SK-N-SH (cell line): ENCODE results near the gene TGFB1I1. TPM values are rescaled to one million over a fixed set of nuclear protein-coding genes. Genes with fewer than 3 reads are reported as not detected.

Experiments
- CTCF ChIA-PET: fragments of 300-600, 350-600 bp; formaldehyde crosslinking; extraction: SDS; loops from one replicate; lab custom pipeline; 2021; lab: Yijun Ruan, JAX
- POLR2A ChIA-PET: fragments of 350-600 bp; sonication (Branson Sonifier 250); formaldehyde crosslinking; extraction: SDS; loops from one replicate; lab custom pipeline; 2020; ENCODE audit warnings: antibody characterized with exemption, inconsistent platforms; lab: Yijun Ruan, JAX
- DNase-seq: peaks from one replicate; pipeline ENCODE4 v3.0.0; 2012
- H2AFZ ChIP-seq: fragments of 200-600 bp; sonication (generic); 2 replicates; pipeline ENCODE4 v1.8.1; 2016; ENCODE audit warnings: antibody characterized with exemption, mild to moderate bottlenecking, low read depth
- H3F3A ChIP-seq: fragments of 200-600 bp; sonication (generic); replicated peaks from 2 replicates; pipeline ENCODE3; 2016; ENCODE audit warnings: antibody characterized with exemption, mild to moderate bottlenecking; ENCODE audit not compliant: insufficient read depth
- H3K27ac ChIP-seq, 2 experiments: fragments of 200-500 bp in 1 of 2; fragments of 200-600 bp in 1 of 2; sonication (Bioruptor generic) in 1 of 2; sonication (generic), shearing (Covaris generic) in 1 of 2; 2 replicates each; pipeline versions ENCODE4 v1.5.1 to v1.6.1; 2014 to 2016; ENCODE audit warnings: low read depth in 2 of 2, inconsistent platforms in 1 of 2, low read length in 1 of 2, mild to moderate bottlenecking in 1 of 2, mixed read lengths in 1 of 2
- H3K27me3 ChIP-seq: fragments of 200-600 bp; sonication (generic), shearing (Covaris generic); 2 replicates; pipeline ENCODE4 v1.6.1; 2016; ENCODE audit warnings: mixed run types; ENCODE audit not compliant: insufficient read depth
- H3K36me3 ChIP-seq, 2 experiments: fragments of 200-500 bp in 1 of 2; fragments of 200-600 bp in 1 of 2; sonication (Bioruptor generic) in 1 of 2; sonication (generic) in 1 of 2; replicated peaks in 1 of 2; 2 replicates each; pipeline versions ENCODE3 to v1.5.1; 2014 to 2016; ENCODE audit warnings: low read length in 1 of 2, mild to moderate bottlenecking in 1 of 2; ENCODE audit not compliant: insufficient read depth in 2 of 2, control insufficient read depth in 1 of 2
- H3K4me1 ChIP-seq, 2 experiments: fragments of 200-500 bp in 1 of 2; fragments of 200-600 bp in 1 of 2; sonication (Bioruptor generic) in 1 of 2; sonication (generic), shearing (Covaris generic) in 1 of 2; 2 replicates each; pipeline versions ENCODE4 v1.5.1 to v1.6.1; 2014 to 2016; ENCODE audit warnings: low read depth in 1 of 2, low read length in 1 of 2, mixed run types in 1 of 2; ENCODE audit not compliant: insufficient read depth in 2 of 2, control insufficient read depth in 1 of 2
- H3K4me2 ChIP-seq: fragments of 200-600 bp; sonication (generic), shearing (Covaris generic); 2 replicates; pipeline ENCODE4 v1.6.1; 2017; ENCODE audit warnings: mixed run types
- H3K4me3 ChIP-seq, 2 experiments: fragments of 200-500 bp in 1 of 2; fragments of 200-600 bp in 1 of 2; sonication (Bioruptor generic) in 1 of 2; sonication (generic), shearing (Covaris generic) in 1 of 2; 2 replicates each; pipeline versions ENCODE4 v1.5.1 to v1.8.1; 2014 to 2016; ENCODE audit warnings: low read depth in 2 of 2, inconsistent platforms in 1 of 2, low read length in 1 of 2, mild to moderate bottlenecking in 1 of 2, mixed read lengths in 1 of 2, moderate library complexity in 1 of 2
- H3K79me2 ChIP-seq: fragments of 200-600 bp; sonication (generic); 2 replicates; pipeline ENCODE4 v1.8.1; 2017; ENCODE audit warnings: mild to moderate bottlenecking; ENCODE audit not compliant: insufficient read depth
- H3K9ac ChIP-seq: fragments of 200-600 bp; sonication (generic); 2 replicates; pipeline ENCODE4 v1.6.1; 2017; ENCODE audit warnings: mixed run types
- H3K9me2 ChIP-seq: fragments of 200-600 bp; sonication (generic); 2 replicates; pipeline ENCODE4 v1.6.1; 2017; ENCODE audit warnings: mixed run types
- H3K9me3 ChIP-seq: fragments of 200-600 bp; sonication (generic); 2 replicates; pipeline ENCODE4 v1.6.1; 2017; ENCODE audit warnings: mixed run types, mild to moderate bottlenecking, moderate library complexity
- H4K20me1 ChIP-seq: fragments of 200-600 bp; sonication (generic); 2 replicates; pipeline ENCODE4 v1.6.1; 2017; ENCODE audit warnings: mild to moderate bottlenecking, mixed run types; ENCODE audit not compliant: insufficient read depth
- CHD2 ChIP-seq: fragments of 150-350 bp; IDR thresholded peaks from 2 replicates; pipeline ENCODE4 v1.6.1; 2018; ENCODE audit warnings: low read length; ENCODE audit not compliant: partially characterized antibody
- EP300 ChIP-seq, 2 experiments: IDR thresholded peaks; 2 replicates each; pipeline versions ENCODE4 v1.4.0 to v1.6.1; 2012; ENCODE audit warnings: borderline replicate concordance in 1 of 2, low read depth in 1 of 2, low read length in 1 of 2
- FOSL2 ChIP-seq: IDR thresholded peaks from 2 replicates; pipeline ENCODE4 v1.4.0; 2012; ENCODE audit warnings: low read depth, mild to moderate bottlenecking, moderate library complexity, borderline replicate concordance
- FOXJ3 ChIP-seq: sonication (generic); formaldehyde crosslinking; IDR thresholded peaks from 2 replicates; pipeline ENCODE4 v1.5.1; 2020; ENCODE audit warnings: mild to moderate bottlenecking, missing genetic modification reagents
- JUND ChIP-seq: IDR thresholded peaks from 2 replicates; pipeline ENCODE4 v1.4.0; 2012
- MXI1 ChIP-seq: IDR thresholded peaks from 2 replicates; pipeline ENCODE4 v1.6.1; 2012; ENCODE audit warnings: mild to moderate bottlenecking, low read depth, low read length, improper control_type of control experiment
- NFIC ChIP-seq: IDR thresholded peaks from 2 replicates; pipeline ENCODE4 v1.4.0; 2012; ENCODE audit warnings: borderline replicate concordance
- PBX3 ChIP-seq: IDR thresholded peaks from 2 replicates; pipeline ENCODE4; 2012
- RCOR1 ChIP-seq: fragments of 150-350 bp; IDR thresholded peaks from 2 replicates; pipeline ENCODE4 v1.6.1; 2017; ENCODE audit warnings: antibody characterized with exemption, low read length
- SIN3A ChIP-seq: IDR thresholded peaks from 2 replicates; pipeline ENCODE4 v1.6.1; 2012; ENCODE audit warnings: low read depth, mild to moderate bottlenecking, low read length, moderate library complexity, borderline replicate concordance
- TCF12 ChIP-seq: IDR thresholded peaks from 2 replicates; pipeline ENCODE4 v1.4.0; 2012
- TEAD4 ChIP-seq: IDR thresholded peaks from 2 replicates; pipeline ENCODE4 v1.4.0; 2012; ENCODE audit warnings: mild to moderate bottlenecking, borderline replicate concordance; ENCODE audit not compliant: insufficient read depth
- USF1 ChIP-seq: IDR thresholded peaks from 2 replicates; pipeline ENCODE4 v1.4.0; 2012; ENCODE audit warnings: low read depth, borderline replicate concordance
- ZBTB33 ChIP-seq: IDR thresholded peaks from 2 replicates; pipeline ENCODE4 v1.4.0; 2012; ENCODE audit warnings: low read depth, borderline replicate concordance
- WGBS: methylation state at CpG from one replicate; pipeline ENCODE4 v1.1.6; 2017; ENCODE audit warnings: low lambda C conversion rate; 5-methylcytosine and 5-hydroxymethylcytosine counted together
- polyA plus RNA-seq, 3 experiments: library from polyadenylated mRNA; depleted of rRNA; stranded (reverse); fragments of >200 nt; gene quantifications; 2 replicates each; pipeline ENCODE4 v1.2.3, GENCODE V29; 2012
- TF ChIP-seq, protein P1 (sequence below): IDR thresholded peaks from 2 replicates; pipeline ENCODE4 v1.4.0; 2012; ENCODE audit warnings: low read depth
- TF ChIP-seq, protein P2 (sequence below): fragments of 150-350 bp; IDR thresholded peaks from 2 replicates; pipeline ENCODE4 v1.6.1; 2016; ENCODE audit warnings: mild to moderate bottlenecking, low read depth, low read length

Gene TGFB1I1
- polyA plus RNA-seq, 1 of the 3 experiments (the other 2 are of a cell fraction), result 29.7 TPM

- Histone ChIP-seq H3K9me3 (no peaks in the 10 kb centered on the region), H3K79me2 (peaks cover 17% of the 10 kb centered on the region), H2AFZ (no peak overlapping the region; the same call in 1 of the 2 replicates), H4K20me1 (no peaks in the 10 kb centered on the region), H3K27ac (peak overlapping the region in 1 of 2 experiments; percentile 53; a peak in 2 of 4 replicates), H3K27me3 (peaks cover 19% of the 10 kb centered on the region; the same call in 1 of the 2 replicates), H3K4me1 (peaks cover 0 to 6% of the 10 kb centered on the region in 2 experiments; a peak in 3 of 4 replicates), H3K4me2 (0 out of 2 replicates have a peak overlapping the region, but pooled peaks have one; percentile 20), H3K9me2 (no peaks in the 10 kb centered on the region), H3K4me3 (no peak overlapping the region; a peak in 1 of 4 replicates), H3K36me3 (no peaks in the 10 kb centered on the region), H3K9ac (no peak overlapping the region)
- CTCF ChIA-PET, result no interaction called here
- TF ChIP-seq PBX3 (peak; percentile 43), SIN3A (no peak), EP300 (IDR thresholded peaks at IDR 0.05; ENCODE audit: borderline replicate concordance in 1 of 2, low read depth in 1 of 2, low read length in 1 of 2) (0 out of 4 replicates have a peak, but pooled peaks of 1 of the 2 experiments have one; percentile 32), TCF12 (peak; percentile 75), FOSL2 (peak; percentile 35; the same call in 1 of the 2 replicates), RCOR1 (no peak), MXI1 (no peak), TEAD4 (0 out of 2 replicates have a peak, but pooled peaks have one; percentile 34), USF1 (0 out of 2 replicates have a peak, but pooled peaks have one; percentile 22), JUND (peak; percentile 29; the same call in 1 of the 2 replicates), FOXJ3 (CRISPR knock-in tag) (no peak), CHD2 (no peak), ZBTB33 (no peak), NFIC (peak; percentile 82)
- TF ChIP-seq, protein P1, sequence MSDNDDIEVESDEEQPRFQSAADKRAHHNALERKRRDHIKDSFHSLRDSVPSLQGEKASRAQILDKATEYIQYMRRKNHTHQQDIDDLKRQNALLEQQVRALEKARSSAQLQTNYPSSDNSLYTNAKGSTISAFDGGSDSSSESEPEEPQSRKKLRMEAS, result peak; percentile 30; the same call in 1 of the 2 replicates
- TF ChIP-seq, protein P2, sequence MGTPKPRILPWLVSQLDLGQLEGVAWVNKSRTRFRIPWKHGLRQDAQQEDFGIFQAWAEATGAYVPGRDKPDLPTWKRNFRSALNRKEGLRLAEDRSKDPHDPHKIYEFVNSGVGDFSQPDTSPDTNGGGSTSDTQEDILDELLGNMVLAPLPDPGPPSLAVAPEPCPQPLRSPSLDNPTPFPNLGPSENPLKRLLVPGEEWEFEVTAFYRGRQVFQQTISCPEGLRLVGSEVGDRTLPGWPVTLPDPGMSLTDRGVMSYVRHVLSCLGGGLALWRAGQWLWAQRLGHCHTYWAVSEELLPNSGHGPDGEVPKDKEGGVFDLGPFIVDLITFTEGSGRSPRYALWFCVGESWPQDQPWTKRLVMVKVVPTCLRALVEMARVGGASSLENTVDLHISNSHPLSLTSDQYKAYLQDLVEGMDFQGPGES, result no peak
- TF ChIP-seq, all 33 proteins: peak for 9
- H3F3A ChIP-seq, result peaks cover 3% of the 10 kb centered on the region
- 5% methylated on average over 6 of the region's 6 CpGs for WGBS
- POLR2A ChIA-PET, result no interaction called here
- DNase-seq, result no peak
Measured at GRCh38 chr16:31513126-31513525, 41.2 kb downstream of the TGFB1I1 start.
